LHCN-M2 (cell line): ENCODE results near the gene GTF3C1. TPM values are rescaled to one million over a fixed set of nuclear protein-coding genes. Genes with fewer than 3 reads are reported as not detected.
A peak's percentile ranks its signal among the peaks of the same experiment; 100 is the strongest.
"Not testable (repeated sequence)": the region's sequence is repeated elsewhere in the genome, so short reads cannot be mapped to it uniquely, and the experiment has no call there.

Experiments
- DNase-seq: peaks from one replicate; pipeline ENCODE4 v3.0.0-alpha.2; 2012; ENCODE audit warnings: low read depth
- polyA plus RNA-seq: library from polyadenylated mRNA; unstranded; fragments of >200 nt; gene quantifications from one replicate; pipeline ENCODE4 v1.2.1, GENCODE V29; 2012; ENCODE audit warnings: missing spikeins
- total RNA-seq: library from RNA; depleted of rRNA; stranded (reverse); fragments of >200 nt; gene quantifications from 2 replicates; pipeline ENCODE4 v1.2.3, GENCODE V29; 2014; rRNA removed

The GTF3C1 gene
- total RNA-seq, result 70.9 and 77.5 TPM in 2 replicates
- polyA plus RNA-seq, result 39.3 TPM

DNA sequence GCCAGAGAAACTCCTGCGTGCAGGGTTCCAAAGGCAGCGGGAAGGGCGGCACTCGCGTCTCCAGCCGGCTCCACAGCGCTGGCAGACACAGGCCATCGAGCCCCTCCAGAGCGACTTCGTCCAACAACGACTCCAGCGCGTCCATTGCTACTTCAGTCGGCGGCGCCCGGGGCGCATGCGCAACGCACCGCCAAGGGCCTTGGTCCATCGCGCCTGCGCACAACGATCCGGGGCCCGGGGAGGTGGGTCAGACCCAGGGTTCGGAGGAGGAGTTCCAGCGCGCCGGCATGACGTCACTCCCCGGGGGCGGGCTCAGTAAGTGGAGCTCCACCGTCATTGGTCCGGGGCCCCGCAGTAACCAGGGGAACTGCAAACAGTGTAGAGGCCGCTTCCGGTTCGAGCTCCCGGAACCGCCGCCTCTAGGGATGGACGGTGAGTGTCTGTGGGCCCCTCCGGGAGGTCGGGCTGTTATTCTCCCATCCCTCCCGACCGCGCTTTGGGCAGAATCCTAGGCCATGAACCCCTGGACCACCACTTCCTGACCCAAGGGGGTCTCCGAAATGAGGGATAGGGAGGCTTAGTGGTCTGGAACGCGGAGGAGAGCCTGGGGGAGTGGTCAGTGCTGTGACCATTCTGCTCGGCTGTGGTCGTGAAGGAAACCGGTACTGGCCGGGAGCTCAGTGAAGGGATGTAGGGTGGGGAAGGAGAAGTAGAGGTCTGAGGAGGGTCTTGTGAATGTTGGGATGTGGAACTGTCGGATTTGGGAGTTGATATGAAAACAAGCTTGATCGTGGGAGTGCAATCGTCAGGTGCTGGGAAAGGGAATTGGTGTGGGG, at the start of gene GTF3C1, which contains the start of gene KATNIP:
TSS of gene GTF3C1 (minus strand) at position 168 of the 836 bp plus-strand sequence. CDS start at position 145, 23 bp downstream.
TSS of gene KATNIP (plus strand) at position 399 of the 836 bp plus-strand sequence. CDS start at position 426, 27 bp downstream.
- peak; percentile 98 for DNase-seq

- DNase-seq, result no peak
These were observed 49.3 kb upstream of the GTF3C1 start for GRCh38 chr16:27598931-27599565.

DNA sequence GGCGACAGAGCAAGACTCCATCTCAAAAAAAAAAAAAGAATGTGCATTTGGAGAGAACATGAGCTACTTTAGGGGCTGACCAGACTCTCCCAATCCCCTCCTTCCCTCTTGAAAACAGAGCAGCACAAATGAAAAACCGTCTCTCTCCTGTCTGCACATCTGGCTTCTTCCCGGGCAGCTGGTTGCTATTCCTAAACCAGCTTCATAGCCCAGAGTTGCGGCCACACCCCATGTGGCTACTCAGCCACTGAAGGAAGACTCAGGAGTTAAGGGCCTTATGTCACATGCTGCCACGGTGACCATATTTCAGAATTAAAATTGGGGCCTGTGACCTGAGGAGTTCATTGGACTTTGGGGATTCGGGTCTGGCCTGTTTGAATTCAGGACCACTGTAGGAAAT, 48.5 kb upstream of the GTF3C1 start:
- DNase-seq, result no peak

GRCh38 chr16:27597361-27597760, 47.6 kb upstream of the GTF3C1 start:
- DNase-seq, result no peak

DNA sequence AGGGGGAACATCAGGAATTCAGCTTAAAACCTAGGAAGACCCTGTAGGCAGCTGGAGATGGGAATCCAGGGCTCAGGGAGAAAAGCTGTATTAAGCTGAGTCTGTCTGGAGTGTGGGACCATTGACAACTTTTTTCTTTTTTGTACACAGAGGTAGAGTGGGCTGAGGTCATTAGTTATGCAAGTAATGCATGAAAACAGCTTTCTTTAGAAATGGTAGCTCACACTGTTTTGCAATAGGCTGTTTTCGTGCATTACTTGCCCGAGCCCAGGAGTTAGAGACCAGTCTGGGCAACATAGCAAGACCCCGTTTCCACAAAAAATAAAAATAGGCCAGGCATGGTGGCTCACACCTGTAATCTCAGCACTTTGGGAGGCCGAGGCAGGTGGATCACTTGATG, 46.7 kb upstream of the GTF3C1 start:
- DNase-seq, result no peak

DNA sequence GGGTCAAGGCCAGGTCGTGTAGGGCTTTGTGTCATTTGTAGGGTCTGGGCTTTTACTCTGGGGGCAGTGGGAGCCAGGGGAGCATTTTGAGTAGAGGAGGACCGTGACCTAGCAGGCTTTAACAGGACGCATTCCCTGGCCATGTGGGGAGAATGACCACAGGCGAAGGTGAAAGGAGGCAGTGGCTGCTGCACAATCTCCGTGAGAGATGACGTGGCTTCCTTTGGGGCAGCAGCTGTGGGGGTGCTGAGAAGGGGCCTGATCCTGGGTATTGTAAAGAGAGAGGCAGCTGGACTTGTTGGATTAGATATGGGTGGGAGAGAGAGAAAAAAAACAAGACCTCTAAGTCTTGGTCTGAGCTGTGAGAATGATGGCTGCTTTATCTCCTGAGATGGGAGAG, 46.3 kb upstream of the GTF3C1 start:
- DNase-seq, result no peak

DNA sequence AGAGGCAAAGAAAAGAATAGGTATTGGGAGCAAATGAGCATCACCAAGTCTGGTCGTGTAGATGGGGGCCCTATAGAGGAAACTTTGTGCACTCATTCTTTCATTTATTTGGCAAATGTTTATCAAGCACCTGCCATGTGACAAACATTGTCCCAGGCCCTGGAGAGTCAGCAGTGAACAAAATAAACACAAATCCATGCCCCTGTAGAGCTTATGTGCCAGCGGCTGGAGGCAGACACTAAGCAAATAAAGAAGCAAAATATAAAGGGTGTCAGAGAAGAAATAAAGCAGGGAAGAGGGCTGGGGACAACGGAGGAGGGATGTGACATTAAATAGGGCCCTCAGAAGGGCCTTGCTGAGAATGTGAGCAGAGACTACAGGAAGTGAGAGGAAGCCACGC, 45.8 kb upstream of the GTF3C1 start:
- DNase-seq, result no peak

DNA sequence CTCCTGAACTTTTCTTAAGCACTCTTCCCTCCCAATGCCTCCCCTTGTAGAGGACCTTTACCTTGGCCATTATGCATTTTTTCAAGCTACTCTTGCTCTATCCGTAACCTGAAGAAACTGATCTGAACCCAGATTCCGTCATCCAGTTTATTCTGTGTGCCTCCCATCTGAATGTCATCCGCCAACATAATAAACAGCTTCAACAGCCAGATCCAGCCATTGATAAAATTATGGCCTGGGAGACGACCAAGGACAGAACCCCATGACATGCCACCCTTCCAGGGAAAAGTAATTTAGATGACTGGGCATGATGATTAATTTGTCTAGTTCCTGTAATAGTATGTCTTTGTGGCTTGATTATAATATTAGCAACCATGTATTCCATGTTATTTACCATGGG, 42.1 kb upstream of the GTF3C1 start:
- DNase-seq, result no peak

DNA sequence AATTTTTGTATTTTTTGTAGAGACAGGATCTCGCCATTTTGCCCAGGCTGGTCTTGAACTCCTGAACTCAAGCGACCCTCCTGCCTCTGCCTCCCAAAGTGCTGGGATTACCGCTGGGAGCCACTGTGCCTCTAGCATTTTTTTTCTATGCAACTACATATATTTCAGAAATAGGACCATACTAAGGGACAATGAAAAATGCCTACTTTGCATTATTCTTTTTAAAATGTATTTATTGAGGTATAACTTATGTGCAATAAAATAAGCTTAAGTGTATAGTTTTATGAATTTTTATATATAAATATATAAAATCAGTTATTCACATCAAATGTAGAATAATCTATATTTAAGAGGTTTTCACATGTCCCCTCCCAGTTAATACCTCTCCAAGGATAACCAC, 38.3 kb upstream of the GTF3C1 start:
- DNase-seq, result no peak

DNA sequence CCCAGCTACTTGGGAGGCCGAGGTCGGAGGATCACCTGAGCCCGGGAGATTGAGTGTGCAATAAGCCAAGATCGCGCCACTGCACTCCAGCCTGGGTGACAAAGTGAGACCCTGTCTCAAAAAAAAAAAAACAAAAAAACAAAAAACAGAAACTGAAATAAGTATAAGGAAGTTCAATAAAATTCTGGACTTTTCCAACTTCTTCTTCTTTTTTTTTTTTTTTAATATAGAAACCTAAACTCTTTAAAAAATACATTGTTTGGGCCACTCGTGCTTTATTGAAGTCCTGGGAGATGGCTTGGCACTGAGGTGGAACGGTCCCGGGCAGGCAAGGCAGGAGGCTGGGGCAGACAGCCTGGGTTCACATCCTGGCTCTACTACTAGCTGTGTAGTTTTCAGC, 37.0 kb upstream of the GTF3C1 start:
- no peak for DNase-seq

DNA sequence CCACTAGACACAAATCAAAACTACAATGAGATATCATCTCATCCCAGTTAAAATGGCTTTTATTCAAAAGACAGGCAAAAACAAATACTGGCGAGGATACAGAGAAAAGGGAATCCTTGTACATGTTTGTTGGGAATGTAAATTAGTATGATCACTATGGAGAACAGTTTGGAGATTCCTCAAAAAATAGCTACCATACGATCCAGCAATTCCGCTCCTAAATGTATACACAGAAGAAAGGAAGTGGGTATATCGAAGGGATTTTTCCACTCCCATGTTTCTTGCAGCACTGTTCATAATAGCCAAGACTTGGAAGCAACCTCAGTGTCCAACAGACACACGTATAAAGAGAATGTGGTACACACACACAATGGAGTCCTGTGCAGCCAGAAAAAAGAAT, 35.5 kb upstream of the GTF3C1 start:
- no peak for DNase-seq

GRCh38 chr16:27583634-27584033, 33.9 kb upstream of the GTF3C1 start:
- no peak for DNase-seq

DNA sequence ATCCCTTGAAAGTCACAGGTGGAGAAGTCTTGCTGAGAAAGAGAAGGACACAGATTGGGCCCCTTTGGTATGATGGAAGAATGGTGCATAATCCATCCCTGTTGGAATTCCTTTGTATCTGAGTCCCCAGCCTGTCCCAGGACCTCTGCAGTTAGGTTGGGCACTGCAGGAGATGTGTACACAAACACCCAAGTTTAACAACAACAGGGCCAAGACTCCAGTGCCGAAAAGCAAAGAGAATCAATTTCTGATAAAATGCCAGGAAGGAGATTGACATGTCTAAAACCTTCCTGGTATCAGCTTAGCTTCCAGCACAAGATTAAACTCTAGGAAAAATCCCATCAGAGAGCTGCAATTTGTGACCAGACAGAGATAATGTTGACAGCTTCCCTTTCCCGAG, 33.2 kb upstream of the GTF3C1 start:
- no peak for DNase-seq

DNA sequence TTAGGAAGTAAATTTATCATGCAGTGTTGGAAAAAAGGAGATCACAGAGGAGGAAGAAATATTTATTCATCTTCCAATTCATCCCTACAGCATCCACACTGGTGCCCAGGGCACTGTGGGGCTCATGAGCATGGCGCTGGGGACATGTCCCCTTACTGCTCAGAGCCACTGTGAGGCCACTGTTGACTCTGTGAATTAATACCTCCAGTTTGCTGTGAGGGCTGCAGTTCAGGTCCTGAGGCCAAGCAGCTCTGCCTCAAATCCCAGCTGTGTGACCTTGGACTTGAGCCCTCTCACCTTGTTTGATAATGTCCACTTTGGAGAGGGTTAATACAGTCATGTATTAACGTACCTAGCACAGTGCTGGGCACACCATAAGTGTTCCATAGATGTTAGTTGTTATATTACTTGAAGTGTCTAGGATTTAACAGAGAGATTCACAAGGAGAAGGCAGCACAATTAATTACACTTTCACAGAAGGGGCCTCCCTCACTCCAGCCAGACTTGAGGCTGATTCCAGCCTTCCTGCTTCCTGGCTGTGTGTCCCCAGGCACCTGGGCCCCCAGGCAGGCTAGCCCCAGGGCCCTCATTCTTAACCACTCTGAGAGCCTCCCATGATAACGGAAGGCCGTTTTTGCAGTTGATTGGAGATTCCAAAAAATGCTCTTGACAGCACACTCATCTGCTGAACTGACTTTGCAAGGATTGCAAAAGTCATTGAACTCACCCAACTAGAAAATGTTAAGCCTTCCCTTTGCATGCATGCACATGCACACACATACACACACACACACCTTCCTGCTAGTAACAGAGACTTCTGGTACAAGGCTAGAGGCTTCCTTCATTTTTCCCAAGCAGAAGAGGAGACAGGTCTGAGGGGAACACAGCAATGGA, 29.6 kb upstream of the GTF3C1 start:
- DNase-seq, result peak; percentile 19

DNA sequence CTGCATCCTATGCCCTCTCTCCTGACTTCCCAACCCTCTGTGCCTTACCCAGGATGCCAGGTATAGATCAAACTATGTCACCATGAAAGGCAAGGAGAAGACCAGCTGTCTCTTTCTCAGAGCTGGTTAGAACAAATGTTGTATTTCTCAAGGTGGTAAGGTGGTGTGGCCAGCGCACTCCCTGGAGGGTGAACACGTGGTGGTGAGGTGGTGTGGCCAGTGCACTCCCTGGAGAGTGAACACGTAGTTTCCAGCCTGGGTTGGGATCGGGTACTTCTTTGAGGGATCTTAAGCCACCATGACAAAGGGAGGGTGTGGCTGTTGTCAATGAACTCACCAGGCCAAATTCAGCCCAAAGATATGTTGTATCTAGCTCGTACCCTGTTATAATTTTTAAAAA, 27.0 kb upstream of the GTF3C1 start:
- DNase-seq, result no peak

DNA sequence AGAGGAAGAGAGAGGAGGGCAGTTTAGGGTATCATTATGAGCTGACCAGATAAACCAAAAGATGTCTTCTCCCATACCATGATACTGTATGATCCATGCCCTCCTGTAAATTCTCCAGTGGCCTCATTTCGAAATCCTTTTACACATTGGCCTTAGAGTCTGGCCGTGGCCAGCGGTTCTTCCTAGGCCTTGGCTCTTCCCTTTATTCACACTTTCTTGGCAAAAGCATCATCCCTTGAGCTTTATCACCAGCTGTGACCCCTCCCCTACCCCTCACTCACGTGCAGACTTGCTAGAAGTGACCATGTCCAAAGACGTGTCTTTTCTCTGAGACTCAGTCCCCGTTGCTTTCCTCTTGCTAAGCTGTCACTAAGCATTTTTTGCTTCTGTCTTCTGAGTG, 23.0 kb upstream of the GTF3C1 start:
- DNase-seq, result no peak

DNA sequence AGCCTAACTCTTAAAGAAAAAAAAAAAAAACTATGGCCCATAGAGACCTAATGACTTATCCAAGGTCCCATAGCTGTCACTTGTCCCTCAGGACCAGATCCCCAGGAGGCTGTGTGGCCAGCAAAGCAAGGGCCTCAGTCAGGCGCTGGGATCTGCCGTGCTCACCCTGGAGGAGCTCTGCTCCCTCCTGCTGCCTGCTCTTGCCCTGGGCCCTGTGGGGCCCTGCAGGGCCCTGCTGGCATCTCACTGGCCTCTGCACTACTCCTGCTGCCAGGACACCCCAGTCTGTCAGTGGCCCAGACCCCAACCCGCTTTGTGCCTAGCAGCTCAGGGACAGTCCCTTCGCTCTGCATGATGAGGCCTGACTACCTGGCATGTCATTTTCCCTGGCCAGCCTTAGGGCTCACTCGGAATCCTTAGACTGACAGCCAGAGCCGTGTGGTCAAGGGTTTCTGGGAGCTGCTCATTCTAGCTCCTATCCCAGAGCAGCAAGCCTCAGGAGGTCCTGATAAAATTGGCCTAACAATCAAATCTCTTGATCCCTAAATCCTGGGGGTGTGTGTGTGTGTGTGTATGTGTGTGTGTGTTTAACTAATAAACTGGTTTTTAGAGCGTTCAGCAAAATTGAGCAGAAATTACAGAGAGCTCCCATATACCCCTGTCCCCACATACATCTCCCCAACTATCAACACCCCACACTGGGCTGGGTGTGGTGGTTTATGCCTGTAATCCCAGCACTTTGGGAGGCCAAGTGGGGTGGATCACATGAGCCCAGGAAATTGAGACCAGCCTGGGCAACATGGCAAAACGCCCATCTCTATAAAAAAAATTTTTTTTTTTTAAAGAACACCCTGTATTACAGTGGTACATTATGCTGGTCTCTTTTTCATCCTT, 22.0 kb upstream of the GTF3C1 start:
- no peak for DNase-seq

DNA sequence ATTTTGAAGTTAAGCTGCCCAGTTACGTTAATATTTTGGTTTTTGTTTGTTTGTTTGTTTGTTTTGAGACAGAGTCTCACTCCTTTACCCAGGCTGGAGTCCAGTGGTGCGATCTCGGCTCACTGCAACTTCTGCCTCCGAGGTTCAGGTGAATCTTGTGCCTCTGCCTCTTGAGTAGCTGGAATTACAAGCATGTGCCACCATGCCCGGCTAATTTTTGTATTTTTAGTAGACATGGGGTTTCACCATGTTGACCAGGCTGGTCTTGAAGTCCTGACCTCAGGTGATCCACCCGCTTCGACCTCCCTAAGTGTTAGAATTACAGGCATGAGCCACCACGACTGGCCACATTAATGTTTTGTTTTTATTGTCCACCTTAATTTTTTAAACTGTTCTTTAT, 21.3 kb upstream of the GTF3C1 start:
- DNase-seq, result not testable (repeated sequence)

DNA sequence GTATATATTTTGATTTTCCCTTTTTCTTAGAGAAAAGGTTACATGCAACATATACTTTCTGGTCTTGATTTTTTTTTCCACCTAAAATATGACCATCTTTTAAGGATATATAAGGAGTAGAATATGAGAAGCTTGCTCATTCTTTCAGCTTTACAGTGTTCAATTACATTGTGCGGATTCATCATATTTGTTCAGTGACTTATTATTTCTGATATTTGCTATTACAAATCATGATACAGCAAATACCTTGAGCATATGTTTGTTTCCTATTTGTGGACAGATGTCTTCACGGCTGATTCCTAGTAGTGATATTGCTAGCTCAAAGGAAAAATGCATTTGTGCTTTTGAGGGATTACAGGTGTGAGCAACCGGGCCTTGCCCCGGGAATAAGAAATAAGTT, 18.4 kb upstream of the GTF3C1 start:
- DNase-seq, result no peak

GRCh38 chr16:27566417-27566816, 16.7 kb upstream of the GTF3C1 start:
- no peak for DNase-seq

- no peak for DNase-seq
These were observed 14.5 kb upstream of the GTF3C1 start for GRCh38 chr16:27564224-27564623.
